NCI-H524 treated with DMSO at 0.1 percent for 48 hours (cell line): ENCODE data around the gene HCLS1.
"Not testable (repeated sequence)": the region's sequence is repeated elsewhere in the genome, so short reads cannot be mapped to it uniquely, and the experiment has no call there.

Source experiments
- DNase-seq: peaks from one replicate; lab custom pipeline; 2025; lab: John Stamatoyannopoulos, UW

HCLS1 gene

DNA sequence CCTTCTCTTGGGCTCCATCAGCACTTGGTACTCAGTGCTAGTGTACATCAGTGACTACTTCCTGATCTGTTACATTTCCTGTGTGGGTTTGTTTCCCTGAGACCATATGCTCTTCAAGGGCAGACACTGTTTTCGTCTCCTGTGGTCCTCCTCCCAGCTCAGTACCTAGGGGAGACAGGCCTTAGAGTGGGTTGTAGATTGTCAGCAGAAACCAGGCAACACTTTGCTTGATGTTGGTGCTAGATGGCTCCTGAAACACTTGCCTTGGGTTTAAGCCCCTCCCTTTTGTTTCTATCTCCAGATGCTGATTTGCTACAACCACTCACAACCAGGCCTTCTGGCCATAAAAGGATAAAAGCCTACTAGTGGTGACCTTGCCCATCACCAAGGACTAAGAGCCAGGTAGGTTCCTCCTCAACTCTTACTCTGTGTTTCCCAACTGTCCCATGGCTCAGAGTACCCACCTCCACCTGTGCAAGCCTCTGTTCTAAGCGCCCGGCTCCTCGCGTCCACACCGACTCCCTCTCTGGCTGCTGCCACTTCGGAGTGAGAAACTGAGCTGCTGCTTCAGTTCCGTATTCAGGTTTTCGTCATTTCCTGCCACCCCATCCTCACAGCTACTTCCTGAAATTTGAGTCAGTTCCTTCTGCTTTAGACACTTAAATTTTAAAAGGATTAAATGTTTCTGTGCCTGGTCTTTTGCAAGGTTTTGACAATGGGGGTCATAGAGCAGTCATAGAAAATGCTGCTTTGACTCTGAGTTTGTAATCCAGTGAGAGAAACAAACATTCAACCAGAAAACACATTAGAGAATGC lies at the start of gene HCLS1:
Gene HCLS1 (minus strand): TSS at position 548 of the 816 bp plus-strand sequence. CDS start 2,556 bp downstream, outside the sequence.
- DNase-seq, result no peak

GRCh38 chr3:121710347-121710746 lies 49.6 kb upstream of the HCLS1 start:
- DNase-seq, result no peak

GRCh38 chr3:121707531-121708273 lies 47.0 kb upstream of the HCLS1 start:
- DNase-seq, result no peak

DNA sequence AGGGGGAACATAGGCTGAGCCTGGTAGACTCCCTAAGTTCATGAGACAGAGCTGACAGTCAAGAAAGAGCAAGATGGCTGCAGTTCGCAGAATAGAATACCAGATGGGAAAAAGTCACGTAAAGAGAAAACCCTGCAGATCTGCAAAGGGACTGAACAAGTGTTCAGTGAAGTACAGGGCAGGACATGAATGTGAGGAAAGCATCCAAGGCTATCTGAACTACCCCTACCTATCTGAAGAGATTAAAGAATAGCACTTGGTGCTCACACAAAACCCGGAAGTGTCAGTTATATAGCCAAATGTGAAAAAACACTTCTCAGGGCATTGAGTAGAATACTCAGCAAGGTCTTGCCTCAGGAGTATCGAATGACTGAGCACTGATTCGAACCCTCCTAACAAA lies 44.8 kb upstream of the HCLS1 start:
- no peak for DNase-seq

DNA sequence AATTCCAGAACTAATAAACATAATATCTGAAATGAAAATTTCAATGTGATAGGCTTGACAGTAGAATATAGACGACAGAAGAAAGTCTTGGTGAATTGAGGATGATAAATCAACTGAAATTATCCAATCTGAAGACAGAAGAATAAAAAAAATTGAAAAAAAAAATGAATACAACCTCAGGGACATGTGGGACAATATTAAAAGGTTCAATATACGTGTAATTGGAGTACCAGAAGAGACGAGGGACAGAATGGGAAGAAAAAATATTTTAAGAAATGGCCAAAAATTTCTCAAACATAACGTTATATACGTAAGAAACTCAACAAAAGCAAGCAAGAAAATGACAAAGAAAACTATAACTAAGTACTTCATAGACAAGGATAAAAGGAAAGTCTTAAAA lies 43.3 kb upstream of the HCLS1 start:
- DNase-seq, result no peak

GRCh38 chr3:121698901-121699300 lies 38.2 kb upstream of the HCLS1 start:
- no peak for DNase-seq

DNA sequence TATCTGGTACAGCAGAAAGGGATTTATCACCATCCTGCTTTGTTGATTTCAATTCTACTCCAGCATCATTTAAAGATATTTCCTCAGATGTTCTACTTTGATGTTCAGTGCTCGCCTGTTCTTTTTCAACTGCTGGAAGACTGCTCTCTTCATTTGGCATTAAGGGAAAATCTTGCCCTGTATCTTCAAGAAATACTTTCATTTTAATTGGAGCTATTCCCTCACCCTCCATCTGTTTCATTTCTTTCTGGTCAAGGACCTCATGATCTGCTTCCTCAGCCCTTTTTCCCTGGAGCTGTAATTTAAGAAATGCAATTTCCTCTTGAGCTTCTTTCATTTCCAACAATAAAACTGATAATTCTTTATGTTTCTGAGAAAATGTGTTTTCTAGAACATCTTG lies 37.8 kb upstream of the HCLS1 start:
- no peak for DNase-seq

- DNase-seq, result no peak
Observed at GRCh38 chr3:121696186-121696585, 35.5 kb upstream of the HCLS1 start.

DNA sequence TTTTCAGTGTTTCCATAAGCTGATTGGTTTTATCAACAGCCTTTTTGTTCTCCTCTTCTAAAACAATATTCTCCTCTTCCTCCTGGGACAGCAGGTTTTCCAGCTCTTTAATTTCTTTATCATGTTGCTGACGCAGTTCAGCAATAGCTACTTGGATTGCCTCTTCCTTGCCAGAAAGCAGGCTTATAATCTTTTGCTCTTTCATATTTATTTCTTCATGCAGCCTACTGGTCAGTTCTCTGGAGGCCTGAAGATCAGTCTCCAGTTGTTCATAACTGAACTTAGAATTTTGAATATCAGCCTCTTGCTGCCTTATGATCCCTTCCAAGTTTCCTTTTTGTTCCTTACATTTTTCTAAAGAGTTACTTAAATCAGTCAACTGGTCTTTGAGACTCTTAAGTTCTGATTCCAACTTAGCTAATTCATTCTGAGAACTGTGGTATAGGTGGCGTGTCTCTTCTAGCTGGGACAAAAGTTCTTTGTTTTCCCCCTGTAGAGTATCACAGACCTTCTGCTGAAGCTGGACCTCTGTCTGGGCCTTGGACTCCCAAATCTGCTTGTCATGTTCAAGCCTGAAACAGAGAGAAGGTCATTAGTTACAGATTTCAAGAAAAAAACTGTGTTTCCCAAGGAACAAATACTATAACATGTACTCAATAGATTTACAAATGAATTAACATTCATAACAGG lies 31.5 kb upstream of the HCLS1 start:
- DNase-seq, result no peak

- no peak for DNase-seq
Observed at GRCh38 chr3:121690777-121691405, 30.2 kb upstream of the HCLS1 start.

DNA sequence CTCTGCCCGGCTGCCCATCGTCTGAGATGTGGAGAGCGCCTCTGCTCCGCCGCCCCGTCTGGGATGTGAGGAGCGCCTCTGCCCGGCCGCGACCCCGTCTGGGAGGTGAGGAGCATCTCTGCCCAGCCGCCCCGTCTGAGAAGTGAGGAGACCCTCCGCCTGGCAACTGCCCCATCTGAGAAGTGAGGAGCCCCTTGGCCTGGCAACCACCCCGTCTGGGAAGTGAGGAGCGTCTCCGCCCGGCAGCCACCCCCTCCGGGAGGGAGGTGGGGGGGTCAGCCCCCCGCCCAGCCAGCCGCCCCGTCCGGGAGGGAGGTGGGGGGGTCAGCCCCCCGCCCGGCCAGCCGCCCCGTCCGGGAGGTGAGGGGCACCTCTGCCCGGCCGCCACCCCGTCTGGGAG lies 28.0 kb upstream of the HCLS1 start:
- DNase-seq, result not testable (repeated sequence)

DNA sequence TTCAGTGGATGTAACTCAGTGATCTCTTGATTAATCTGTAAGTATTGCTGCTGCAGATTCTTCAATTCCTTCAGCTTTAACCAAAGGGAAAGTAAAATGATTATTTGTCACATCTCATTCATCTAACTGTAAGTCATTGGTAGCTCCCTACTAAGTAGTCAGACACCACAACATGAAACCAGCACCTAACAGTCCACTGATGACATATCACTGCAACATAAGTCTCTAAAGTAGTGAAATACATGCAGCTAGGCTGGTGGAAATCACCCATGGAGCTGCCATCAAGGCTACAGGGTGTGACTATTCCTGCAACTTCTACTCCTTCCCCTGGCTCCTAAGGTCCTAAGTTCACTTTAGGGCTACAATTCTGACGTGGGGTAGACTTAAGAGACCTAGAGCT lies 21.1 kb upstream of the HCLS1 start:
- DNase-seq, result no peak

DNA sequence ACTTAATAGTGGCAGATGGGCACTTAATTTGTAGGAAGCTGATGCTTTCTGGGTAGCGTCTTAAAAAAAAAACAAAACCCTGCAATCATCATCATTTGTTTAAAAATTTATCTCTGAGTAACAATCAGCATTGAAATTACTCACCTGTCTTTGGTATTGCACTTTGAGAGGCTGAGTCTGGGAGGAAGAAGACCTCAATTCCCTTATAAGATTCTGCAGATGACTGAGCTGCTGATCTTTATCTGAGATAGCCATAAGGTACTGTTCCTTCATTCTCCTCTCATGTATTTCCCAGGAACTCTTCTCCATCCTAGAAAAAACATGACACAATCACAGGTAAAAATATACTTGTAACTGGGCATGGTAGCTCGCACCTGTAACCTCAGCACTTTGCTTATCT lies 16.4 kb upstream of the HCLS1 start:
- peak; percentile 86 for DNase-seq

DNA sequence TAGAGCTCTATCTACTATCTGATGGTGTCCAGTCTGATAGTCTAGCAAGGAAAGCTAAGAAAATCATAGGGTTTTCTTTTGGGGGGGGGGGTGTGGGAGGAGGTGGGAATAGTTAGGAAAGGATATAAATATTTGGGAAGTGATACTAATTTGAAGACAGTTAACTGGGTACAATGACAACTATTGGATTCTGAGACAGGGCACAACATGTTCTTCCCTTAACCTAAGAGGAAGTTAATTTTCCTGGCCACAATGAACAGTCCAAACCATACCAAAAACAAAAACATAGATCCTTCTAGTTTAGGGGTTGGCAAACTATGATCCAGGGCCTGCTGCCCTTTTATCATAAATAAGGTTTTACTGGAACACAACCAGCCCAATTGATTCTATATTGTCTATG lies 10.0 kb upstream of the HCLS1 start:
- DNase-seq, result no peak

DNA sequence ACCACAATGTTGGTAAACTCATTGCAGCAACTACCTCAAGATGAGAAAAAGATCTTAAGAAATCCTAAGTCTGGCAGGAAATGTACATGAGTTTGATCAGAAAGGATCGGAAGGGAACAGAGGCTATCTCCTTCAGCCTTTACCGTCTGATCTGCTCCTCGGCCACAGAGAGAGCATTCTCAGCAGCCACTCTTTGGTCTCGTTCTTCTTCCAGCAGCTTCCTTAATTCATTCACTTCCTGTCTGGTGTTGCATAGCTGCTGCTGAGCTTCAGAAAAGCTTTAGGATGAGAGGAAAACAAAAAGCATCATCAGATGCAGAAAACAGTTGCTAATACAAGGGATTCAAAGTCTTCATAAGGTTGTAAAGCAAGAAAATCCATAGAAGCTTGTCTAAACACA lies 6.6 kb upstream of the HCLS1 start:
- DNase-seq, result no peak

DNA sequence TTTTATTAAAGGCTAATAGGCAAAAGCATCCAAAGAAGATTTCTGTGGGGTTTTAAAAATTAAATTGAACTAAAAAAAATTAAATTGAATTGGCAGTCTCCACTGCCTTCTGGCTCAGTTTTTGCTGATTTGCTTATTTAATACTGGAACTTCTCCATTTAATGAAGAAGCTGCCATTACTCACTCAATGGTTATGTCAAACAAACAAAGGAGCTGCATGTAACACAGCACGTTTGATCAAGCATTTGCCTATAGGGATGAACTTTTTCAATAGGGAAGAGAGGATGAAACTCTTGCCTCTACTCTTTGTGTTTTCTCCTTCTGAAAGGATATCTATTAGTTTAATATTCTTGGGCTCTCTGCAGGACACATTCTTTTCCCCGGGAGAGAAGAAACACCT lies 4.8 kb upstream of the HCLS1 start:
- DNase-seq, result no peak

DNA sequence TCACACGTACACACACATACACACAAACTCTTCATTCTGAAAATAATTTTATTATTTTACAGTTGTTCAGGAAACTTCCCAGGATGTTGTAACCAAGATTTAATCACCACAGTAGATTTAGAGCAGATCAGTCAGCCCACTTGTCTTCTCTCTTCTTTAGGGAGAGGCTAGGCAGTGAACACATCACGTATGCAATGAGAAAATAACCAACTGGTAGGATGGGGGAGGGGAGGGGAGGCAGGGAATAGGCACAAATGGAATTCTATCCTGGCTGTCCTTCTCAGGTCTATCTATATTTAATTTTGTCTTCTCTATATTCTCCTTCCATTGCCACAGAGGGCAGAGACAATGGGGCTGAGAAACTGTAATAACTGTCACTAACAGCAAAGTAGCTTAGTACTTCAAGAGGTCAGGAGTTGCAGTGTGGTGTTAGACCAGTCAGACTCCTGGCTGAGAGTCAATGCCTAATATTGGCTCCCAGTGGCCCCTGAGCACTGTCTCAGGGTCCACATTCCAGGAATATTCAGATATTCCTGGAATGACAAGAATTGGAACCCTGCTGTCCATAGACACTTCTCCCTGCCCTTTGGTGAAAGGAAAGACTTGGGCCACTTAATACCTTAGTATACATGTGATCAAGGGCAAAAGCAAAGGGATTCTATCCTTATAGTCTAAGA lies 2.6 kb upstream of the HCLS1 start:
- DNase-seq, result no peak

DNA sequence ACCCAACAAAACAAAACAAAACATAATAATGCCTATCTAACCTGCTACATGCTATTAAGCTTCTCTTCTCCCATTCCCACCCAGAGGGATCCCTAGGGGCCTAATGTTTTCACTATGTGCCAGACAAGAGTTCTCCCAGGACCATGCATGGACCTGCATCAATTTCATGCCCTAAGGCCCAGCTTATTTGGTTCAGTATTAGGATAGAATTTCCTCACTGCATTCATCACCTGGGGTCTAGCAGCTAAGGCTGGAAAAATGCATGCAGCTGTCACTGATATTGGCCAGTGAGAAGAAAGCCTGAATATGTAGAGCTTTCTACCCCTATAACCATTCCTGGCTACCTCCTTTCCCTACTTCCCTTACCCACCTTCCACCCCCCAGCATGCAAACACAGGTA lies 2.0 kb upstream of the HCLS1 start:
- DNase-seq, result no peak

DNA sequence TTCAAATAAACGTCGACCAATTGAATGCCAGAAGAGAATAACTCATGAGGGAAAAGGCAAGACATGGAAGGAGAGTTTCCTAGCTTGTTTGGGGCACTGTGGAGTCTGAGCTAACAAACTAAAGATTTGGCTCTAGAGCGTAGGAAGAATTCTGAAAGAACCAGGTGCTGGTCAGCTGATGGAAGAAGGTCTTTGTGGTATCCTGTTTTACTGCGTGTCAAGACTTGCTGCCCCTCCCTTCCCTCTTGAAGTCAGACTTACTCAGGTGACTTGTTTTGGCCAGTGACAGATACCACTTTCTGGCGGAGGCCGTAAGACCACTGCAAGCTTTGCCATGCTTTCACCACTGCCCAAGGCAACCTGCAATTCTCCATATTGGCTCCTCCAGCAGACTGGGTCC lies 673 bp upstream of the HCLS1 start:
- no peak for DNase-seq

DNA sequence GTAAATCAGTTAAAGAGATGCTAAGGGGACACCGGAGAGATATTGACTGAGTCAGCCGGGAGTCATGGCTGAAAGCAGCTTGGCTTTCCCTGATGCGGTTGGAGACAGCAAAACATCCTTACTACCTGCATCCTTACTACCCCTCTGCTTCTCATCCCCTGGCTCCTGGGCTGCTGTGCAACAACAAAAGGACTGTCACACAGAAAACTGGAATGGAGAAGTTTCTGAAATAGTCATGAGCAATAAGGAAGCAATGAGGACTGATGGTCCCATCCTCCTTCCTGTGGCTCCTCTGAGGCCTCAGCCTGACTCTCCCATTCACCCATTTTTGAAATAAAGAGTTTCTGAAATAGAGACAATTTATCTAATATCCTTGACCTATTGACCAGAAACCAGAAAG lies 1.1 kb downstream of the HCLS1 start:
- no peak for DNase-seq

- DNase-seq, result no peak
Observed at GRCh38 chr3:121658716-121659435, 1.8 kb downstream of the HCLS1 start.
